HFFc6 (cell line): ENCODE results near the gene RAI2. TPM values are rescaled to one million over a fixed set of nuclear protein-coding genes. Genes with fewer than 3 reads are reported as not detected.
"Not testable (repeated sequence)": the region's sequence is repeated elsewhere in the genome, so short reads cannot be mapped to it uniquely, and the experiment has no call there.

Experiments used
- DNase-seq: peaks from one replicate; pipeline ENCODE4 v3.0.0-alpha.2; 2018
- H3K27ac Mint-ChIP-seq: 2 replicates; pipeline ENCODE4 v1.8.0; 2020; ENCODE audit warnings: mild to moderate bottlenecking, mixed read lengths
- H3K27me3 Mint-ChIP-seq: 2 replicates; pipeline ENCODE4 v1.8.0; 2021; ENCODE audit warnings: mild to moderate bottlenecking, moderate library complexity, mixed read lengths; ENCODE audit not compliant: insufficient read depth
- H3K36me3 Mint-ChIP-seq: 2 replicates; pipeline ENCODE4 v1.8.0; 2021; ENCODE audit warnings: low read depth, mixed read lengths
- H3K4me1 Mint-ChIP-seq: 2 replicates; pipeline ENCODE4 v1.8.0; 2020; ENCODE audit warnings: low read depth, mixed read lengths
- H3K4me3 Mint-ChIP-seq: 2 replicates; pipeline ENCODE4 v1.8.0; 2020; ENCODE audit warnings: mild to moderate bottlenecking, moderate library complexity, mixed read lengths
- H3K9me3 Mint-ChIP-seq: 2 replicates; pipeline ENCODE4 v1.8.0; 2020; ENCODE audit warnings: mild to moderate bottlenecking, mixed read lengths
- CTCF ChIP-seq: fragments of 200-600 bp; sonication (generic); IDR thresholded peaks from 2 replicates; pipeline ENCODE4 v1.5.0; 2021; ENCODE audit warnings: antibody characterized with exemption, mild to moderate bottlenecking
- total RNA-seq, 6 experiments: library from RNA; stranded (reverse); fragmentation: NEBNext Ultra II Directional; extraction: Animal tissue kit (Norgen Biotek cat#: 25700); gene quantifications; 2 replicates in 1 of 6; 3 replicates in 5 of 6; pipeline ENCODE4 v1.2.3, GENCODE V29; 2021

Gene RAI2
- total RNA-seq, 6 experiments from 2014 or later: not detected

- DNase-seq: no peak
- peaks cover 10% of the 10 kb centered on the region for H3K27me3 Mint-ChIP-seq
- H3K27ac Mint-ChIP-seq: no peak overlapping the region
- H3K36me3 Mint-ChIP-seq: no peaks in the 10 kb centered on the region
- no peaks in the 10 kb centered on the region for H3K4me1 Mint-ChIP-seq
- TF ChIP-seq CTCF: no peak
- no peak overlapping the region for H3K4me3 Mint-ChIP-seq
- H3K9me3 Mint-ChIP-seq: no peaks in the 10 kb centered on the region
Measured at GRCh38 chrX:17787557-17787956, 73.5 kb downstream of the RAI2 start.

DNA sequence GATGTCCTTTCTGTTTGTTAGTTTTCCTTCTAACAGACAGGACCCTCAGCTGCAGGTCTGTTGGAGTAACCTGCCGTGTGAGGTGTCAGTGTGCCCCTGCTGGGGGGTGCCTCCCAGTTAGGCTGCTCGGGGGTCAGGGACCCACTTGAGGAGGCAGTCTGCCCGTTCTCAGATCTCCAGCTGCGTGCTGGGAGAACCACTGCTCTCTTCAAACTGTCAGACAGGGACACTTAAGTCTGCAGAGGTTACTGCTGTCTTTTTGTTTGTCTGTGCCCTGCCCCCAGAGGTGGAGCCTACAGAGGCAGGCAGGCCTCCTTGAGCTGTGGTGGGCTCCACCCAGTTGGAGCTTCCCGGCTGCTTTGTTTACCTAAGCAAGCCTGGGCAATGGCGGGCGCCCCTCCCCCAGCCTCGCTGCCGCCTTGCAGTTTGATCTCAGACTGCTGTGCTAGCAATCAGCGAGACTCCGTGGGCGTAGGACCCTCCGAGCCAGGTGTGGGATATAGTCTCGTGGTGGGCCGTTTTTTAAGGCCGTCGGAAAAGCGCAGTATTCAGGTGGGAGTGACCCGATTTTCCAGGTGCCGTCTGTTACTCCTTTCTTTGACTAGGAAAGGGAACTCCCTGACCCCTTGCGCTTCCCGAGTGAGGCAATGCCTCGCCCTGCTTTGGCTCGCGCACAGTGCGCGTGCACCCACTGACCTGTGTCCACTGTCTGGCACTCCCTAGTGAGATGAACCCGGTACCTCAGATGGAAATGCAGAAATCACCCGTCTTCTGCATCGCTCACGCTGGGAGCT, 74.3 kb downstream of the RAI2 start:
- not testable (repeated sequence) for H3K4me1 Mint-ChIP-seq, H3K9me3 Mint-ChIP-seq, H3K4me3 Mint-ChIP-seq, H3K36me3 Mint-ChIP-seq, DNase-seq, H3K27ac Mint-ChIP-seq
- H3K27me3 Mint-ChIP-seq: peaks cover 10% of the 10 kb centered on the region

DNA sequence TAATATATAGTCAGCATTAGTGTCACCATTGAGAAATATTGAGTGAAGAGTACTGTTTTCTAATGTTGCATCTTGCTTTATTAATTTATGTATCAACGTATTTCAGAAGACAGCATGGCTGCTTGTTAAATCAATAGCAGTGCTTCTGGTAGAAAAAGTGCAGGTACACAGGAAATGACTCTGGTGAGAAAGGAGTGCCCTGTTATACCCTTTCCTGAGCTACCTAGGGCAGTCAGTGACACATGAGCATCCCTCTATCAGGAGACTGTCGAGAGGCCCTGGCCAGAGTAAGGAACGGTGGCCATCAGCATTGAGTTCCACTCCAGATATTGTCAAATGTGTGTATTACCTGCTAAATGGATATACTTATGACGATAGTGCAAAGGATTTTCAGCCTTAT, 81.7 kb downstream of the RAI2 start:
- Mint-ChIP-seq H3K27me3 (peaks cover 7% of the 10 kb centered on the region; the same call in 1 of the 2 replicates), H3K36me3 (no peaks in the 10 kb centered on the region), H3K4me1 (no peaks in the 10 kb centered on the region), H3K4me3 (no peak overlapping the region), H3K9me3 (no peaks in the 10 kb centered on the region), H3K27ac (no peak overlapping the region)
- no peak for DNase-seq
- TF ChIP-seq CTCF: no peak

- no peaks in the 10 kb centered on the region for H3K36me3 Mint-ChIP-seq
- DNase-seq: no peak
- no peak for TF ChIP-seq CTCF
- H3K9me3 Mint-ChIP-seq: no peaks in the 10 kb centered on the region
- no peak overlapping the region for H3K4me3 Mint-ChIP-seq
- peaks cover 7% of the 10 kb centered on the region; the same call in 1 of the 2 replicates for H3K27me3 Mint-ChIP-seq
- H3K4me1 Mint-ChIP-seq: no peaks in the 10 kb centered on the region
- no peak overlapping the region for H3K27ac Mint-ChIP-seq
Measured at GRCh38 chrX:17778997-17779396, 82.1 kb downstream of the RAI2 start.

DNA sequence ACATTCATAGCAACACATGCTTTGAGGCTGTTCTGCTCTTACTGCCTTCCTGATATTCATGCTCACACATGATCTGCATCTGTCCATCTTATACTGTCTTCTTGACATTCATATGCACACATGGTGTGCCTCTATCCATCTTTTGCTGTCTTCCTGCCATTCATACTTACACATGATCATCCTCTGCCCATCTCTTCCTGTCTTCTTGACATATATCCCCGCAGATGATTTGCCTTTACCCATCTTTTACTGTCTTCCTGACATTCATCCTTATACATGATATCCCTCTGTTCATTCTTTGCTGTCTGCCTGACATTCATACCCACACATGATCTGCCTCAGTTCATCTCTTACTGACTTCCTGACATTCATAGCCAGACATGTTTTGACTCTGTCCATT, 87.0 kb downstream of the RAI2 start:
- no peak for TF ChIP-seq CTCF
- H3K9me3 Mint-ChIP-seq: no peaks in the 10 kb centered on the region
- H3K36me3 Mint-ChIP-seq: no peaks in the 10 kb centered on the region
- H3K4me3 Mint-ChIP-seq: no peak overlapping the region
- no peak overlapping the region for H3K27ac Mint-ChIP-seq
- no peaks in the 10 kb centered on the region for H3K4me1 Mint-ChIP-seq
- H3K27me3 Mint-ChIP-seq: peaks cover 3% of the 10 kb centered on the region; the same call in 1 of the 2 replicates
- no peak for DNase-seq

DNA sequence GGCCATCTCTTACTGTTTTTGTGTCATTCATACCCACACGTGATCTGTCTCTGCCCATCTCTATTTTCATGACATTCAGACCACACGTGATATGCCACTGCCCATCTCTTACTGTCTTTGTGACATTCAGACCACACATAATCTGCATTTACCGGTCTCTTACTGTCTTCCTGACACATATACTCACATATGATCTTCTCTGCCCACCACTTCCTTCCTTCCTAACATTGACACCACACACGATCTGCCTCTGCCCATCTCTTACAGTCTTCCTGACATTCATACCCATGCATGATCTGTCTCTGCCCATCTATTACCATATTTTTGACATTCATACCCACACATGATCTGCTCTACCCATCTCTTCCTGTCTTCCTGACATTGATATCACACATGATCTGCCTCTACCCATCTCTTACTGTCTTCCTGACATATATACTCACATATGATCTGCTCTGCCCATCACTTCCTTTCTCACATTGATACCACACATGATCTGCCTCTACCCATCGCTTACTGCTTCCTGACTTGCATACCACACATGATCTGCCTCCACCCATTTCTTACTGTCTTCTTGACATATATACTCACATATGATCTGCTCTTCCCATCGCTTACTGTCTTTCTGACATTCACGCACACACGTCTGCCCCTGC, 87.7 kb downstream of the RAI2 start:
- no peak overlapping the region for H3K4me3 Mint-ChIP-seq
- peaks cover 2% of the 10 kb centered on the region; the same call in 1 of the 2 replicates for H3K27me3 Mint-ChIP-seq
- H3K27ac Mint-ChIP-seq: no peak overlapping the region
- no peak for TF ChIP-seq CTCF
- no peak for DNase-seq
- H3K36me3 Mint-ChIP-seq: no peaks in the 10 kb centered on the region
- H3K4me1 Mint-ChIP-seq: no peaks in the 10 kb centered on the region
- no peaks in the 10 kb centered on the region for H3K9me3 Mint-ChIP-seq
